Loucy (cell line): ENCODE results near the gene AVPI1.

Experiments
- H2AFZ ChIP-seq: fragments of 200-600 bp; sonication (generic); 2 replicates; pipeline ENCODE4 v1.6.0; 2016; ENCODE audit warnings: antibody characterized with exemption, mild to moderate bottlenecking, low read length, moderate library complexity
- H3F3A ChIP-seq: fragments of 200-600 bp; 2 replicates; pipeline ENCODE4 v1.6.0; 2016; ENCODE audit warnings: antibody characterized with exemption, low read depth, mild to moderate bottlenecking
- H3K27me3 ChIP-seq: fragments of 200-600 bp; sonication (generic); 2 replicates; pipeline ENCODE4 v1.6.1; 2014; ENCODE audit warnings: low read length, mild to moderate bottlenecking; ENCODE audit not compliant: insufficient read depth, poor library complexity, severe bottlenecking
- H3K36me3 ChIP-seq: fragments of 200-600 bp; sonication (generic); 2 replicates; pipeline ENCODE4 v1.6.1; 2016; ENCODE audit warnings: low read length; ENCODE audit not compliant: insufficient read depth
- H3K4me1 ChIP-seq: fragments of 200-600 bp; sonication (generic); 2 replicates; pipeline ENCODE4 v1.5.1; 2014; ENCODE audit warnings: low read length, mild to moderate bottlenecking; ENCODE audit not compliant: insufficient read depth, poor library complexity, severe bottlenecking
- H3K4me2 ChIP-seq: fragments of 200-600 bp; sonication (generic); 2 replicates; pipeline ENCODE4 v1.6.0; 2014; ENCODE audit warnings: antibody characterized with exemption, low read length, low read depth, mild to moderate bottlenecking; ENCODE audit not compliant: poor library complexity, severe bottlenecking
- H3K4me3 ChIP-seq: fragments of 200-600 bp; sonication (generic); 2 replicates; pipeline ENCODE4 v1.5.1; 2014; ENCODE audit warnings: low read length, mild to moderate bottlenecking, mixed read lengths; ENCODE audit not compliant: poor library complexity, severe bottlenecking
- H3K79me2 ChIP-seq: fragments of 200-600 bp; sonication (generic); 2 replicates; pipeline ENCODE4 v1.6.1; 2014; ENCODE audit warnings: low read length; ENCODE audit not compliant: insufficient read depth
- H3K9ac ChIP-seq: fragments of 200-600 bp; sonication (generic); 2 replicates; pipeline ENCODE4 v1.6.0; 2014; ENCODE audit warnings: mild to moderate bottlenecking, low read depth, low read length, moderate library complexity; ENCODE audit not compliant: poor library complexity, severe bottlenecking
- H3K9me2 ChIP-seq: fragments of 200-600 bp; sonication (generic); replicated peaks from 2 replicates; pipeline ENCODE4 v1.6.1; 2016; ENCODE audit warnings: low read depth, low read length, mixed read lengths
- H3K9me3 ChIP-seq: fragments of 200-600 bp; sonication (generic); 2 replicates; pipeline ENCODE4 v1.6.1; 2014; ENCODE audit warnings: mild to moderate bottlenecking, antibody characterized with exemption, low read length, low read depth; ENCODE audit not compliant: insufficient read depth
- H4K20me1 ChIP-seq: fragments of 200-600 bp; sonication (generic); 2 replicates; pipeline ENCODE4 v1.6.0; 2014; ENCODE audit warnings: antibody characterized with exemption, low read length, mild to moderate bottlenecking; ENCODE audit not compliant: insufficient read depth, poor library complexity, severe bottlenecking
- CTCF ChIP-seq: fragments of 200-600 bp; sonication (generic); conservative IDR thresholded peaks from 2 replicates; pipeline ENCODE4 v1.5.1; 2014; ENCODE audit warnings: mild to moderate bottlenecking, antibody characterized with exemption, low read length
- EZH2phosphoT487 ChIP-seq: fragments of 200-600 bp; IDR thresholded peaks from 2 replicates; pipeline ENCODE4 v1.6.1; 2018; ENCODE audit warnings: antibody characterized with exemption, mild to moderate bottlenecking, moderate library complexity, borderline replicate concordance

Gene AVPI1

GRCh38 chr10:97729014-97729413 lies 42.0 kb upstream of the AVPI1 start:
- Histone ChIP-seq H3K36me3 (no peaks in the 10 kb centered on the region), H3K9me3 (no peaks in the 10 kb centered on the region), H3K4me2 (no peak overlapping the region), H3K9me2 (no peaks in the 10 kb centered on the region), H3K9ac (no peak overlapping the region), H3K4me3 (no peak overlapping the region), H3K79me2 (no peaks in the 10 kb centered on the region), H4K20me1 (no peaks in the 10 kb centered on the region), H2AFZ (no peak overlapping the region), H3F3A (no peaks in the 10 kb centered on the region), H3K4me1 (no peaks in the 10 kb centered on the region), H3K27me3 (no peaks in the 10 kb centered on the region)
- no peak for TF ChIP-seq EZH2phosphoT487
- TF ChIP-seq CTCF, result no peak

GRCh38 chr10:97726636-97727178 lies 39.7 kb upstream of the AVPI1 start:
- no peak overlapping the region for H3K9ac ChIP-seq
- H3K9me2 ChIP-seq, result no peaks in the 10 kb centered on the region
- no peaks in the 10 kb centered on the region for H3K79me2 ChIP-seq
- no peaks in the 10 kb centered on the region for H3K9me3 ChIP-seq
- H3K4me3 ChIP-seq, result no peak overlapping the region
- H3K27me3 ChIP-seq, result no peaks in the 10 kb centered on the region
- no peaks in the 10 kb centered on the region for H4K20me1 ChIP-seq
- no peak overlapping the region for H2AFZ ChIP-seq
- no peaks in the 10 kb centered on the region for H3F3A ChIP-seq
- no peak overlapping the region for H3K4me2 ChIP-seq
- H3K36me3 ChIP-seq, result no peaks in the 10 kb centered on the region
- H3K4me1 ChIP-seq, result peaks cover 8% of the 10 kb centered on the region
- TF ChIP-seq CTCF (no peak), EZH2phosphoT487 (no peak)

- no peak overlapping the region for H3K4me2 ChIP-seq
- no peaks in the 10 kb centered on the region for H3K9me2 ChIP-seq
- no peak overlapping the region for H2AFZ ChIP-seq
- H3K79me2 ChIP-seq, result no peaks in the 10 kb centered on the region
- H3K36me3 ChIP-seq, result no peaks in the 10 kb centered on the region
- no peak overlapping the region for H3K4me3 ChIP-seq
- H4K20me1 ChIP-seq, result no peaks in the 10 kb centered on the region
- H3K4me1 ChIP-seq, result peaks cover 14% of the 10 kb centered on the region
- TF ChIP-seq EZH2phosphoT487 (no peak), CTCF (no peak)
- H3K27me3 ChIP-seq, result no peaks in the 10 kb centered on the region
- H3K9ac ChIP-seq, result no peak overlapping the region
- H3K9me3 ChIP-seq, result no peaks in the 10 kb centered on the region
- H3F3A ChIP-seq, result no peaks in the 10 kb centered on the region
Observed at GRCh38 chr10:97724341-97724941, 37.4 kb upstream of the AVPI1 start.
